ENCODE results near the gene TRIO. TPM values are rescaled to one million over a fixed set of nuclear protein-coding genes. Genes with fewer than 3 reads are reported as not detected.

Gene TRIO
- total and polyA plus RNA-seq, 8 donors = 84.4 to 151 (median 93.7) TPM

DNA sequence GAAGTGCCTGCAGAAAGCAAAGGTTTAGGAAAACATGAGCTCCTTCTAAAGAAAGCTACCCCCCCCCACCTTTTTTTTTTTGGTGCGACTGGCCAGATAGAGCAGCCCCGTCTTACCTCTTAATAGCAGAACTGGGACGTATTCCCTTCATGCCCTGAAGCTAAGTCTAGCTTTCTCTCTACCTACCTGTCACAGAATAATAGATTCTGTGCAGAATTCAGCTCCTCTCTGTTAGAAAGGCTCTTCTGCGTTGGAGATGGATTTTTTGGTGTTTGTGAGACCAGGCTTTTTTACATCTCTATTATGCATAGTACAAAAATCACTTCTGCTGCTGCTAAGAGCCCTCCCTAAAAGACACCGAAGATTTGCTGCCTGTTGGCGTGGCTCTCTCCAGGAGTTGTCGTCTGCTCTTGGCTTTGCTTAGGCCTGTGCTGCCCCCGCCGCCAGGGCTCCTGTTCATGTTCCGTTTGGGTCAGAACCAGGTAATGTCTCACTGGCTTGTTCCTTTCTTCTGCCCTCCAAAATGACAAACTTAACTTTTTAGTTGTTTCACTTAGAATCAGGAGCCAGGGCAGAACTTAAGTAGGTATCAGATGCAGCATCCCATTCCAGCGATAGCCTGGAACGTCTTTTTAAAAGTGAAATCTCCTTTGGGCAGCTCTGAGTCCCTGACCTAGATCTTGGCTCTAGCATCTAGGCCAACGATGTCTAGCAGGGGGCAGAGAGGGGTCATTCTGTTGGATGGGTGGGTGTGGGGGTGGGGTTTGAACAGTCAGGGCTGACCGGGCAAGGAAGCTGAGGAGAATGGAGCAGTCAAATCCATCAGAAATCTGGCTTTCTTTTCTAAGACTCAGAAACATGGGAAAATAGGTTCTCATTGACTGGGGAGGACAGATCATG lies 2.5 kb downstream of the TRIO start:
- TF ChIP-seq, protein P1, sequence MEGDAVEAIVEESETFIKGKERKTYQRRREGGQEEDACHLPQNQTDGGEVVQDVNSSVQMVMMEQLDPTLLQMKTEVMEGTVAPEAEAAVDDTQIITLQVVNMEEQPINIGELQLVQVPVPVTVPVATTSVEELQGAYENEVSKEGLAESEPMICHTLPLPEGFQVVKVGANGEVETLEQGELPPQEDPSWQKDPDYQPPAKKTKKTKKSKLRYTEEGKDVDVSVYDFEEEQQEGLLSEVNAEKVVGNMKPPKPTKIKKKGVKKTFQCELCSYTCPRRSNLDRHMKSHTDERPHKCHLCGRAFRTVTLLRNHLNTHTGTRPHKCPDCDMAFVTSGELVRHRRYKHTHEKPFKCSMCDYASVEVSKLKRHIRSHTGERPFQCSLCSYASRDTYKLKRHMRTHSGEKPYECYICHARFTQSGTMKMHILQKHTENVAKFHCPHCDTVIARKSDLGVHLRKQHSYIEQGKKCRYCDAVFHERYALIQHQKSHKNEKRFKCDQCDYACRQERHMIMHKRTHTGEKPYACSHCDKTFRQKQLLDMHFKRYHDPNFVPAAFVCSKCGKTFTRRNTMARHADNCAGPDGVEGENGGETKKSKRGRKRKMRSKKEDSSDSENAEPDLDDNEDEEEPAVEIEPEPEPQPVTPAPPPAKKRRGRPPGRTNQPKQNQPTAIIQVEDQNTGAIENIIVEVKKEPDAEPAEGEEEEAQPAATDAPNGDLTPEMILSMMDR (IDR thresholded peaks at IDR 0.05) = no peak
- no peak for ATAC-seq
- H3K36me3 ChIP-seq = no peaks in the 10 kb centered on the region
- DNase-seq = no peak
- peaks cover 24 to 53% of the 10 kb centered on the region in 2 donors for H3K4me1 ChIP-seq
- H3K9me3 ChIP-seq = no peaks in the 10 kb centered on the region
- peak overlapping the region in 1 of 2 donors; percentile 93 for H3K27ac ChIP-seq
- H3K4me3 ChIP-seq = peak overlapping the region; percentile 87 to 88
- peaks cover 0 to 14% of the 10 kb centered on the region in 2 donors for H3K27me3 ChIP-seq
- intact Hi-C loops (cut with DNase I) = loop anchor here in 1 of 2 donors (10.0 kb wide), 1 partner anchor 119 kb away; no protein-coding TSS in a partner anchor

DNA sequence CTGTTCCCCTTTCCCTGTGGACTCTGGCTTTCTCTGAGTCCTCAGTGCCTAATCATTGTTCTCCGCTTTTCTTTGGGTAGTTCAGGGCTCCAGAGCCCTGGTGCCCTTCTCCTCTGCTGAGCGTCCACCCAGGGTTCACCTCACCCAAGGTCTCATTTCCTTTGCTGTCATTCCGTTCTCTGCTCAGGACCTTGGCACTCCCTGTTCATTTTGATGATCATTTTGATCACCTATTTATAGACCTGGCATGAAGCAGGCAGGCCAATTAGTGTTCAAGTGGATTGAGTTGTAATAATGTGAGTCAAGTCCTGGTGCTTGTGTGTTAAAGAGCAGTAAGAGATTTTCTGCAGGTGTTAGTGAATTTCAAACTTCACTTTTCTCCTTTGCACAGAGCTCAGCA lies 3.6 kb downstream of the TRIO start:
- Histone ChIP-seq H3K9me3 (no peaks in the 10 kb centered on the region), H3K4me3 (no peak overlapping the region), H3K27ac (peak overlapping the region in 1 of 2 donors; percentile 11), H3K27me3 (peaks cover 0 to 14% of the 10 kb centered on the region in 2 donors), H3K36me3 (no peaks in the 10 kb centered on the region), H3K4me1 (peaks cover 24 to 57% of the 10 kb centered on the region in 2 donors)
- ATAC-seq (no peak), DNase-seq (no peak)
- intact Hi-C loops (cut with DNase I) = loop anchor here in 1 of 2 donors (10.0 kb wide), 1 partner anchor 118 kb away; no protein-coding TSS in a partner anchor
- TF ChIP-seq, protein P1 (IDR thresholded peaks at IDR 0.05) = no peak

DNA sequence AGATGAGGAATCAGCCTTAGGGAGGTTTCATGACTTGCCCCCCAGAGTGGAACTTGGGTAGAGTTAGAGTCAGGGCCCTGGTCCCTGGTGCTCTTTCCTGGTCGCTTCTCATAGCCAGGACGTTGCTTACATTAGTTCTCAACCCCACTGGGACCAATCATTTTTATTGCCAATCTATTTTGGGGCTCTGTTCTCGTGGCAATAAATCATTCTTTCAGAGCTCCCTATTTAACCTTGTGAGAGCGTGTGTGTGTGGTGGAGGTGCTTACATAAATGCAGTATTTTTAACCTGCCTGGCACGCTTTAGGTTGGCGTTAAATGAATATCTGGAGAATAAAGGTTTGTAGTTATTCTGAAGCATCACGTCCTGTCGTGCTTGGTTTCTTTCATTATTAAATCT lies 4.1 kb downstream of the TRIO start:
- H3K27ac ChIP-seq = no peak overlapping the region
- H3K36me3 ChIP-seq = no peaks in the 10 kb centered on the region
- DNase-seq (no peak), ATAC-seq (no peak)
- intact Hi-C loops (cut with DNase I) = loop anchor here in 1 of 2 donors (10.0 kb wide), 1 partner anchor 118 kb away; no protein-coding TSS in a partner anchor
- peaks cover 0 to 14% of the 10 kb centered on the region in 2 donors for H3K27me3 ChIP-seq
- H3K9me3 ChIP-seq = no peaks in the 10 kb centered on the region
- H3K4me3 ChIP-seq = no peak overlapping the region
- H3K4me1 ChIP-seq = peaks cover 24 to 54% of the 10 kb centered on the region in 2 donors
- TF ChIP-seq, protein P1 (IDR thresholded peaks at IDR 0.05) = no peak

DNA sequence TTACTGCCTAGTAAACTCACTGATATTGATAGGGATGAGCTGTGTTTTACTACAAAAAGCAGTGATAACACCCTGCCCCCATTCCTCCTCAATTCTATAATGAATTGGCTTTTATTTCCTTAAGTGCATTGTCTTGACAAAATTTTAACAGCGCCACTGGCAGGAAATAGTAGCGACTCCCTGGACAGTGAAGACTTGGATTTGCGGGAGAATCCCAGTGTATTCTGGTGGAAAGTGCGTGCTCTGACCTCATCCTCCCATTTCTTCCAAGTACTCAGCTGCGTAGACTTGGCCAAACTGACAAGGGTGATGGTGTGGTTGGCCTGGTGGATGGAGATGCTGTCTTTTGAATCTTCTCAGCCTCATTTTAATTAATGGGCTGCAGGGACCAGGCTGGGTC lies 5.3 kb downstream of the TRIO start:
- ATAC-seq = no peak
- TF ChIP-seq, protein P1 (IDR thresholded peaks at IDR 0.05) = no peak
- H3K4me1 ChIP-seq = peaks cover 29 to 57% of the 10 kb centered on the region in 2 donors
- intact Hi-C loops (cut with DNase I) = loop anchor here in 1 of 2 donors (10.0 kb wide), 1 partner anchor 116 kb away; no protein-coding TSS in a partner anchor
- no peak for DNase-seq
- peaks cover 0 to 14% of the 10 kb centered on the region in 2 donors for H3K27me3 ChIP-seq
- no peak overlapping the region for H3K27ac ChIP-seq
- H3K4me3 ChIP-seq = no peak overlapping the region
- H3K36me3 ChIP-seq = no peaks in the 10 kb centered on the region
- H3K9me3 ChIP-seq = no peaks in the 10 kb centered on the region

Data from left lung (tissue), 10 donors.